HCT116 (cell line): ENCODE results near the gene SLC6A12. TPM values are rescaled to one million over a fixed set of nuclear protein-coding genes. Genes with fewer than 3 reads are reported as not detected.

Experiments
- ATAC-seq: fragments of 200-7000 bp; cut with Tn5 transposase; 2 replicates; pipeline ENCODE4 v1.9.1; 2020; ENCODE audit warnings: mild to moderate bottlenecking, moderate library complexity
- BruUV-seq: library from RNA; stranded (reverse); fragments of 400-500 nt; replicated peaks from 2 replicates; lab custom pipeline; 2021; lab: Mats Ljungman, UMichigan
- CTCF ChIA-PET: fragments of 300-600 bp; sonication (Branson Sonifier 250); formaldehyde crosslinking; loops from one replicate; lab custom pipeline; 2021; ENCODE audit warnings: antibody characterized with exemption; lab: Charles Lee
- POLR2A ChIA-PET: fragments of 300-600, 350-600 bp; sonication (Branson Sonifier 250); formaldehyde crosslinking; loops from one replicate; lab custom pipeline; 2021; ENCODE audit warnings: antibody characterized with exemption; lab: Charles Lee
- RAD21 ChIA-PET, 2 experiments: fragments of 300-600 bp; sonication (Branson Sonifier 250); formaldehyde crosslinking; loops; one replicate each; lab custom pipeline; 2023; ENCODE audit warnings: low total read pairs in 2 of 2; ENCODE audit not compliant: uncharacterized antibody in 2 of 2, unreplicated experiment in 2 of 2, low non-redundant PET in 1 of 2; lab: Charles Lee
- DNase-seq: peaks from one replicate; pipeline ENCODE4 v3.0.0-alpha.2; 2010; ENCODE audit warnings: low read depth, low spot score
- H2AFZ ChIP-seq: fragments of 200-600 bp; shearing (Covaris generic), sonication (generic); 2 replicates; pipeline ENCODE4 v1.6.1; 2017; ENCODE audit warnings: low read depth, mixed run types, mixed read lengths, antibody characterized with exemption, low read length; ENCODE audit not compliant: poor library complexity, severe bottlenecking
- H3K27ac ChIP-seq: 2 replicates; pipeline ENCODE4 v1.5.1; 2012; ENCODE audit warnings: low read depth, low read length
- H3K27me3 ChIP-seq: fragments of 200-600 bp; sonication (generic); 2 replicates; pipeline ENCODE4 v1.6.1; 2016; ENCODE audit warnings: mixed run types, low read length, mixed read lengths; ENCODE audit not compliant: insufficient read depth
- H3K36me3 ChIP-seq, 2 experiments: fragments of 200-500 bp in 1 of 2; fragments of 200-600 bp in 1 of 2; sonication (Bioruptor generic) in 1 of 2; sonication (generic) in 1 of 2; 2 replicates each; pipeline versions ENCODE4 v1.5.1 to v1.6.1; 2014 to 2016; ENCODE audit warnings: low read length in 2 of 2, inconsistent platforms in 1 of 2, mixed read lengths in 1 of 2, mixed run types in 1 of 2; ENCODE audit not compliant: insufficient read depth in 2 of 2, control insufficient read depth in 1 of 2
- H3K4me1 ChIP-seq, 2 experiments: fragments of 200-600 bp in 1 of 2; sonication (generic) in 1 of 2; 2 replicates each; pipeline versions ENCODE4 v1.5.1 to v1.6.1; 2012 to 2017; ENCODE audit warnings: low read length in 2 of 2, inconsistent platforms in 1 of 2, mild to moderate bottlenecking in 1 of 2, mixed read lengths in 1 of 2, mixed run types in 1 of 2, moderate library complexity in 1 of 2; ENCODE audit not compliant: insufficient read depth in 2 of 2, control insufficient read depth in 1 of 2
- H3K4me2 ChIP-seq: fragments of 200-600 bp; sonication (generic); 2 replicates; pipeline ENCODE4 v1.6.1; 2017; ENCODE audit warnings: mixed run types, low read length, mixed read lengths
- H3K4me3 ChIP-seq, 2 experiments: fragments of 200-600 bp in 1 of 2; sonication (generic) in 1 of 2; replicated peaks in 1 of 2; 2 replicates each; pipeline ENCODE4 v1.5.1; 2011 to 2016; ENCODE audit warnings: low read length in 2 of 2, control low read depth in 1 of 2, low read depth in 1 of 2, mild to moderate bottlenecking in 1 of 2, mixed read lengths in 1 of 2, mixed run types in 1 of 2
- H3K79me2 ChIP-seq: fragments of 200-600 bp; sonication (generic); 2 replicates; pipeline ENCODE4 v1.6.1; 2017; ENCODE audit warnings: mild to moderate bottlenecking, mixed run types, low read length, moderate library complexity, mixed read lengths; ENCODE audit not compliant: insufficient read depth
- H3K9ac ChIP-seq: fragments of 200-600 bp; sonication (generic); 2 replicates; pipeline ENCODE4 v1.6.1; 2016; ENCODE audit warnings: low read length, mixed read lengths
- H3K9me2 ChIP-seq: fragments of 200-600 bp; sonication (generic), shearing (Covaris generic); 2 replicates; pipeline ENCODE4 v1.6.1; 2017; ENCODE audit warnings: mixed run types, mild to moderate bottlenecking, moderate library complexity; ENCODE audit not compliant: insufficient read depth
- H3K9me3 ChIP-seq, 2 experiments: fragments of 200-500 bp in 1 of 2; fragments of 200-600 bp in 1 of 2; sonication (Bioruptor generic) in 1 of 2; sonication (generic) in 1 of 2; 2 replicates each; pipeline ENCODE4 v1.6.1; 2014 to 2017; ENCODE audit warnings: low read length in 2 of 2, mixed read lengths in 2 of 2, inconsistent platforms in 1 of 2, low read depth in 1 of 2, mild to moderate bottlenecking in 1 of 2, mixed run types in 1 of 2, moderate library complexity in 1 of 2; ENCODE audit not compliant: control insufficient read depth in 1 of 2, insufficient read depth in 1 of 2
- H4K20me1 ChIP-seq: fragments of 200-600 bp; sonication (generic), shearing (Covaris generic); 2 replicates; pipeline ENCODE4 v1.6.1; 2017; ENCODE audit warnings: mixed run types, mild to moderate bottlenecking, moderate library complexity; ENCODE audit not compliant: insufficient read depth
- ATF3 ChIP-seq: IDR thresholded peaks from 2 replicates; pipeline ENCODE4 v1.6.1; 2012
- CEBPB ChIP-seq: IDR thresholded peaks from 2 replicates; pipeline ENCODE4 v1.6.1; 2012; ENCODE audit warnings: low read depth
- CTCF ChIP-seq, 3 experiments: fragments of 200-600 bp in 1 of 3; sonication (generic) in 1 of 3; IDR thresholded peaks in 2 of 3; conservative IDR thresholded peaks in 1 of 3; 2 replicates each; pipeline ENCODE4 v1.5.1; 2012 to 2017; ENCODE audit warnings: low read depth in 2 of 3, low read length in 2 of 3, antibody characterized with exemption in 1 of 3, borderline replicate concordance in 1 of 3, control low read depth in 1 of 3, mild to moderate bottlenecking in 1 of 3, mixed read lengths in 1 of 3, mixed run types in 1 of 3, moderate library complexity in 1 of 3; ENCODE audit not compliant: insufficient read depth in 1 of 3
- EGR1 ChIP-seq: IDR thresholded peaks from 2 replicates; pipeline ENCODE4 v1.6.1; 2012; ENCODE audit warnings: low read depth
- ELF1 ChIP-seq: IDR thresholded peaks from 2 replicates; pipeline ENCODE4 v1.6.1; 2012; ENCODE audit warnings: low read depth, borderline replicate concordance
- EZH2 ChIP-seq: fragments of 200-600 bp; sonication (generic); IDR thresholded peaks from 2 replicates; pipeline ENCODE4 v1.6.1; 2017; ENCODE audit warnings: antibody characterized with exemption, mixed run types
- EZH2phosphoT487 ChIP-seq: fragments of 200-600 bp; IDR thresholded peaks from 2 replicates; pipeline ENCODE4 v1.6.1; 2018; ENCODE audit warnings: antibody characterized with exemption, borderline replicate concordance
- FOSL1 ChIP-seq: IDR thresholded peaks from 2 replicates; pipeline ENCODE4 v1.6.1; 2012; ENCODE audit warnings: low read depth
- JUND ChIP-seq: IDR thresholded peaks from 2 replicates; pipeline ENCODE4 v1.6.1; 2012
- MAX ChIP-seq: IDR thresholded peaks from 2 replicates; pipeline ENCODE4 v1.6.1; 2012
- POLR2A ChIP-seq: IDR thresholded peaks from 2 replicates; pipeline ENCODE4 v1.7.0; 2011; ENCODE audit warnings: borderline replicate concordance; ENCODE audit not compliant: insufficient read depth, insufficient read length; ENCODE audit errors: extremely low read depth
- POLR2AphosphoS5 ChIP-seq: IDR thresholded peaks from 2 replicates; pipeline ENCODE4 v1.6.1; 2011; ENCODE audit warnings: mild to moderate bottlenecking, low read depth, low read length, moderate library complexity
- RAD21 ChIP-seq: IDR thresholded peaks from 2 replicates; pipeline ENCODE4 v1.6.1; 2012; ENCODE audit warnings: low read depth, mild to moderate bottlenecking
- REST ChIP-seq: IDR thresholded peaks from 2 replicates; pipeline ENCODE4 v1.6.1; 2012; ENCODE audit warnings: low read depth
- SRF ChIP-seq: IDR thresholded peaks from 2 replicates; pipeline ENCODE4 v1.6.1; 2012; ENCODE audit warnings: low read depth
- TCF7L2 ChIP-seq: IDR thresholded peaks from 2 replicates; pipeline ENCODE4 v1.7.0; 2011; ENCODE audit warnings: borderline replicate concordance, inconsistent platforms; ENCODE audit not compliant: insufficient read depth, insufficient read length; ENCODE audit errors: extremely low read depth
- YY1 ChIP-seq: IDR thresholded peaks from 2 replicates; pipeline ENCODE4 v1.6.1; 2011; ENCODE audit warnings: low read length, low read depth, moderate library complexity, mild to moderate bottlenecking; ENCODE audit not compliant: insufficient replicate concordance; ENCODE audit errors: extremely low read depth
- ZNF274 ChIP-seq: fragments of 200-500 bp; sonication (Bioruptor generic); IDR thresholded peaks from 2 replicates; pipeline ENCODE4 v1.6.1; 2014; ENCODE audit warnings: mild to moderate bottlenecking, low read depth, low read length, inconsistent platforms
- intact Hi-C: fragments of 100-400 bp; cut with micrococcal nuclease; formaldehyde crosslinking; loops from 2 replicates; pipeline ENCODE4 v1.10.0; 2022
- total RNA-seq: library from RNA; stranded (reverse); gene quantifications from one replicate; pipeline ENCODE4 v1.2.1, GENCODE V29; 2021; ENCODE audit not compliant: unreplicated experiment
- TF ChIP-seq, protein P1 (sequence below): IDR thresholded peaks from 2 replicates; pipeline ENCODE4 v1.6.1; 2011; ENCODE audit warnings: mild to moderate bottlenecking, low read length, moderate library complexity; ENCODE audit not compliant: insufficient replicate concordance; ENCODE audit errors: extremely low read depth

SLC6A12 gene
- total RNA-seq, 1 experiment from 2014 or later = 0.64 TPM

DNA sequence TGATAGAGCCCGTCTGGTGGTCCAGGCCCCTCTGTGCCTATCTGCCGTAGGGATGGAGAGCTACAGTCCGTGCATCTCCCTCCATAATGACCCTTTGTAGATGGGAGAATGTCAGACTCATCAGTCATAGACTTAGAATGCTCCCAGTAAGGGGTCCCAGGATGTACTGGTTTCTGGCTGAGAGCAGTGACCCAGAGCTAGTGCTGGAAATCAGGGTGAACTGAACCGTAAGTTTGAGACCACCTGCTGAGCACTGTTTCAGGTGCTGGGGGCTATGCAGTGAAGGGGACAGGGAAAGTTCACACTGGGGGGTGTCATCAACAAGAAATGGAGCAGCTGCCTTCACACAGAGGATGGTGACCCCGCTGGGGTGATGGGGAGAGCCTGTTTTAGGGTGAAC is 34.1 kb downstream of the SLC6A12 start:
- H3K27ac ChIP-seq = no peak overlapping the region

More for the DNA sequence above, 34.1 kb downstream of the SLC6A12 start:
- Histone ChIP-seq H3K9me2 (no peaks in the 10 kb centered on the region), H3K36me3 (no peaks in the 10 kb centered on the region), H2AFZ (no peak overlapping the region), H3K4me3 (no peak overlapping the region), H3K4me2 (no peak overlapping the region), H3K9me3 (no peaks in the 10 kb centered on the region), H3K79me2 (no peaks in the 10 kb centered on the region), H3K4me1 (peaks cover 9 to 55% of the 10 kb centered on the region in 2 experiments; a peak in 3 of 4 replicates), H4K20me1 (no peaks in the 10 kb centered on the region), H3K27me3 (no peaks in the 10 kb centered on the region), H3K9ac (no peak overlapping the region)
- CTCF ChIA-PET = interaction anchor here (0.5 kb wide), 1 partner anchor 178 kb away, joined by 4 read pairs; no protein-coding TSS in a partner anchor
- intact Hi-C loops = no loop called here
- no peak for DNase-seq
- ATAC-seq = no peak
- TF ChIP-seq EZH2phosphoT487 (no peak), POLR2A (no peak), CTCF (IDR thresholded peaks at IDR 0.05 in 2 of 3, conservative IDR thresholded peaks at IDR 0.05 in 1 of 3; ENCODE audit: borderline replicate concordance in 1 of 3, insufficient read depth in 1 of 3, low read depth in 2 of 3, low read length in 2 of 3) (no peak), ELF1 (no peak), FOSL1 (no peak), MAX (no peak), REST (no peak), RAD21 (no peak), POLR2AphosphoS5 (no peak), EGR1 (no peak), CEBPB (no peak), ZNF274 (no peak), TCF7L2 (no peak), SRF (no peak), JUND (no peak), ATF3 (no peak), EZH2 (no peak), YY1 (no peak)
- TF ChIP-seq, protein P1, sequence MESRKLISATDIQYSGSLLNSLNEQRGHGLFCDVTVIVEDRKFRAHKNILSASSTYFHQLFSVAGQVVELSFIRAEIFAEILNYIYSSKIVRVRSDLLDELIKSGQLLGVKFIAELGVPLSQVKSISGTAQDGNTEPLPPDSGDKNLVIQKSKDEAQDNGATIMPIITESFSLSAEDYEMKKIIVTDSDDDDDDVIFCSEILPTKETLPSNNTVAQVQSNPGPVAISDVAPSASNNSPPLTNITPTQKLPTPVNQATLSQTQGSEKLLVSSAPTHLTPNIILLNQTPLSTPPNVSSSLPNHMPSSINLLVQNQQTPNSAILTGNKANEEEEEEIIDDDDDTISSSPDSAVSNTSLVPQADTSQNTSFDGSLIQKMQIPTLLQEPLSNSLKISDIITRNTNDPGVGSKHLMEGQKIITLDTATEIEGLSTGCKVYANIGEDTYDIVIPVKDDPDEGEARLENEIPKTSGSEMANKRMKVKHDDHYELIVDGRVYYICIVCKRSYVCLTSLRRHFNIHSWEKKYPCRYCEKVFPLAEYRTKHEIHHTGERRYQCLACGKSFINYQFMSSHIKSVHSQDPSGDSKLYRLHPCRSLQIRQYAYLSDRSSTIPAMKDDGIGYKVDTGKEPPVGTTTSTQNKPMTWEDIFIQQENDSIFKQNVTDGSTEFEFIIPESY = no peak
- no TSS peak for BruUV-seq
- POLR2A ChIA-PET = no interaction called here
- RAD21 ChIA-PET = no interaction called here
